Adipocyte (in vitro differentiated cells): Measurements from ENCODE around the gene PARD3.
A peak's percentile ranks its signal among the peaks of the same experiment; 100 is the strongest.
"Not testable (repeated sequence)": the region's sequence is repeated elsewhere in the genome, so short reads cannot be mapped to it uniquely, and the experiment has no call there.

Experiments used
- DNase-seq: peaks from one replicate; pipeline ENCODE4 v3.0.0-alpha.2; 2015; ENCODE audit warnings: low read depth
- H3K27me3 ChIP-seq: replicated peaks from 2 replicates; pipeline ENCODE4 v1.7.0; 2013; ENCODE audit warnings: mild to moderate bottlenecking, low read length, moderate library complexity; ENCODE audit not compliant: control insufficient read depth, insufficient read depth
- H3K36me3 ChIP-seq: 2 replicates; pipeline ENCODE4 v1.7.0; 2013; ENCODE audit warnings: low read length, mild to moderate bottlenecking, moderate library complexity; ENCODE audit not compliant: control insufficient read depth, insufficient read depth, severe bottlenecking
- H3K4me1 ChIP-seq: 2 replicates; pipeline ENCODE4 v1.7.0; 2013; ENCODE audit warnings: mild to moderate bottlenecking, low read length, moderate library complexity; ENCODE audit not compliant: control insufficient read depth, insufficient read depth
- H3K4me3 ChIP-seq: 2 replicates; pipeline ENCODE4 v1.7.0; 2013; ENCODE audit warnings: mild to moderate bottlenecking, low read length, moderate library complexity
- H3K9ac ChIP-seq: 2 replicates; pipeline ENCODE4 v1.7.0; 2013; ENCODE audit warnings: mild to moderate bottlenecking, low read length, moderate library complexity
- H3K9me3 ChIP-seq: 2 replicates; pipeline ENCODE4 v1.7.0; 2013; ENCODE audit warnings: mild to moderate bottlenecking, low read length, moderate library complexity; ENCODE audit not compliant: control insufficient read depth

The PARD3 gene

GRCh38 chr10:34764472-34764946, 50.6 kb downstream of the PARD3 start:
- no peak for DNase-seq
- H3K36me3 ChIP-seq, result no peaks in the 10 kb centered on the region
- H3K9ac ChIP-seq, result no peak overlapping the region
- no peaks in the 10 kb centered on the region for H3K27me3 ChIP-seq
- peaks cover 26% of the 10 kb centered on the region for H3K4me1 ChIP-seq
- H3K9me3 ChIP-seq, result no peaks in the 10 kb centered on the region
- H3K4me3 ChIP-seq, result no peak overlapping the region

- Histone ChIP-seq H3K9ac (no peak overlapping the region), H3K36me3 (no peaks in the 10 kb centered on the region), H3K4me3 (no peak overlapping the region), H3K4me1 (peaks cover 22% of the 10 kb centered on the region), H3K9me3 (no peaks in the 10 kb centered on the region), H3K27me3 (no peaks in the 10 kb centered on the region)
- DNase-seq, result no peak
Measured at GRCh38 chr10:34762603-34763299, 52.3 kb downstream of the PARD3 start.

- H3K27me3 ChIP-seq, result no peaks in the 10 kb centered on the region
- H3K4me3 ChIP-seq, result no peak overlapping the region
- DNase-seq, result no peak
- H3K4me1 ChIP-seq, result peaks cover 22% of the 10 kb centered on the region
- H3K9ac ChIP-seq, result no peak overlapping the region
- no peaks in the 10 kb centered on the region for H3K9me3 ChIP-seq
- no peaks in the 10 kb centered on the region for H3K36me3 ChIP-seq
Measured at GRCh38 chr10:34762156-34762555, 52.9 kb downstream of the PARD3 start.

- no peaks in the 10 kb centered on the region for H3K27me3 ChIP-seq
- H3K4me3 ChIP-seq, result no peak overlapping the region
- DNase-seq, result no peak
- H3K9ac ChIP-seq, result no peak overlapping the region
- no peaks in the 10 kb centered on the region for H3K9me3 ChIP-seq
- H3K4me1 ChIP-seq, result peaks cover 22% of the 10 kb centered on the region
- no peaks in the 10 kb centered on the region for H3K36me3 ChIP-seq
Measured at GRCh38 chr10:34761453-34761852, 53.6 kb downstream of the PARD3 start.

GRCh38 chr10:34760606-34761005, 54.5 kb downstream of the PARD3 start:
- no peak overlapping the region for H3K4me3 ChIP-seq
- DNase-seq, result no peak
- peaks cover 18% of the 10 kb centered on the region for H3K4me1 ChIP-seq
- H3K9ac ChIP-seq, result no peak overlapping the region
- H3K9me3 ChIP-seq, result no peaks in the 10 kb centered on the region
- H3K36me3 ChIP-seq, result no peaks in the 10 kb centered on the region
- H3K27me3 ChIP-seq, result no peaks in the 10 kb centered on the region

GRCh38 chr10:34759837-34760215, 55.3 kb downstream of the PARD3 start:
- Histone ChIP-seq H3K36me3 (no peaks in the 10 kb centered on the region), H3K9me3 (no peaks in the 10 kb centered on the region), H3K4me1 (peaks cover 18% of the 10 kb centered on the region), H3K27me3 (no peaks in the 10 kb centered on the region), H3K9ac (no peak overlapping the region), H3K4me3 (no peak overlapping the region)
- DNase-seq, result no peak

- no peak for DNase-seq
- no peaks in the 10 kb centered on the region for H3K36me3 ChIP-seq
- no peaks in the 10 kb centered on the region for H3K9me3 ChIP-seq
- H3K9ac ChIP-seq, result no peak overlapping the region
- peaks cover 18% of the 10 kb centered on the region for H3K4me1 ChIP-seq
- H3K4me3 ChIP-seq, result no peak overlapping the region
- H3K27me3 ChIP-seq, result no peaks in the 10 kb centered on the region
Measured at GRCh38 chr10:34759161-34759836, 55.8 kb downstream of the PARD3 start.

GRCh38 chr10:34758447-34758996, 56.6 kb downstream of the PARD3 start:
- H3K4me1 ChIP-seq, result peaks cover 19% of the 10 kb centered on the region
- H3K9ac ChIP-seq, result no peak overlapping the region
- peak; percentile 65 for DNase-seq
- no peak overlapping the region for H3K4me3 ChIP-seq
- H3K27me3 ChIP-seq, result no peaks in the 10 kb centered on the region
- H3K9me3 ChIP-seq, result no peaks in the 10 kb centered on the region
- no peaks in the 10 kb centered on the region for H3K36me3 ChIP-seq

- Histone ChIP-seq H3K9me3 (no peaks in the 10 kb centered on the region), H3K4me3 (no peak overlapping the region)
Measured at GRCh38 chr10:34757933-34758332, 57.2 kb downstream of the PARD3 start.

GRCh38 chr10:34757181-34757580, 57.9 kb downstream of the PARD3 start:
- H3K36me3 ChIP-seq, H3K27me3 ChIP-seq, H3K4me3 ChIP-seq, H3K9me3 ChIP-seq, H3K9ac ChIP-seq, DNase-seq: not testable (repeated sequence)
- H3K4me1 ChIP-seq, result peaks cover 27% of the 10 kb centered on the region

More at GRCh38 chr10:34757933-34758332, 57.2 kb downstream of the PARD3 start:
- Histone ChIP-seq H3K36me3 (no peaks in the 10 kb centered on the region), H3K9ac (no peak overlapping the region), H3K4me1 (peaks cover 25% of the 10 kb centered on the region), H3K27me3 (no peaks in the 10 kb centered on the region)
- peak; percentile 47 for DNase-seq

- no peak for DNase-seq
- Histone ChIP-seq H3K4me3 (no peak overlapping the region), H3K9ac (no peak overlapping the region), H3K27me3 (no peaks in the 10 kb centered on the region), H3K9me3 (no peaks in the 10 kb centered on the region), H3K36me3 (no peaks in the 10 kb centered on the region), H3K4me1 (peaks cover 26% of the 10 kb centered on the region)
Measured at GRCh38 chr10:34756584-34756983, 58.5 kb downstream of the PARD3 start.
